SK-N-SH (cell line): ENCODE measurements around the gene SAMD14.

ENCODE experiments used
- TAF1 ChIP-seq: IDR thresholded peaks from 2 replicates; pipeline ENCODE4 v1.6.1; 2012; ENCODE audit warnings: low read depth, mild to moderate bottlenecking, low read length, moderate library complexity, borderline replicate concordance
- TF ChIP-seq, protein P1 (sequence below): IDR thresholded peaks from 2 replicates; pipeline ENCODE4 v1.4.0; 2012; ENCODE audit warnings: low read depth

DNA sequence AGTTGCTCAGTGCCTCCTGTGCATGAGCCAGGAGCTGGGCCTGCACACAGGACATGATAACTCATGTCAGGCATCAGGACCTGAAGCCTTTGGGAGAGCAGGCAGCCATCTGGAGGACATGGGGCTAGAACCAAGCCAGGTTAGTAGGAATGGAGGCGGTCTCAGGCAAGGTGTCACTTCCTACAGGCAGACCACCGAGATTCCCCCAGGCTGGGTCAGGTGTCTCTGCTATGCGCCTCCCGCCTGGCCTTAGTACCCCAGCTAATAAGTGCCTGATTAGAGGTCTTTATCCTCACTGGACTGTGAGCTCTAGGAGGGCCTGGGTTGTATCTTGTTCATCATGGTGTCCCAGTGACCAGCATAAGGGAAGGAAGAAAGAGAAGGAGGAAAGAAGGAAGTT, 15.6 kb downstream of the SAMD14 start:
- TF ChIP-seq TAF1, result no peak
- TF ChIP-seq, protein P1, sequence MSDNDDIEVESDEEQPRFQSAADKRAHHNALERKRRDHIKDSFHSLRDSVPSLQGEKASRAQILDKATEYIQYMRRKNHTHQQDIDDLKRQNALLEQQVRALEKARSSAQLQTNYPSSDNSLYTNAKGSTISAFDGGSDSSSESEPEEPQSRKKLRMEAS, result no peak
